HCT116 (cell line): ENCODE measurements around the gene PTS. TPM values are rescaled to one million over a fixed set of nuclear protein-coding genes. Genes with fewer than 3 reads are reported as not detected.

Experiments used
- ATAC-seq: fragments of 200-7000 bp; cut with Tn5 transposase; 2 replicates; pipeline ENCODE4 v1.9.1; 2020; ENCODE audit warnings: mild to moderate bottlenecking, moderate library complexity
- BruUV-seq: library from RNA; stranded (reverse); fragments of 400-500 nt; replicated peaks from 2 replicates; lab custom pipeline; 2021; lab: Mats Ljungman, UMichigan
- CTCF ChIA-PET: fragments of 300-600 bp; sonication (Branson Sonifier 250); formaldehyde crosslinking; loops from one replicate; lab custom pipeline; 2021; ENCODE audit warnings: antibody characterized with exemption; lab: Charles Lee
- POLR2A ChIA-PET: fragments of 300-600, 350-600 bp; sonication (Branson Sonifier 250); formaldehyde crosslinking; loops from one replicate; lab custom pipeline; 2021; ENCODE audit warnings: antibody characterized with exemption; lab: Charles Lee
- RAD21 ChIA-PET, 2 experiments: fragments of 300-600 bp; sonication (Branson Sonifier 250); formaldehyde crosslinking; loops; one replicate each; lab custom pipeline; 2023; ENCODE audit warnings: low total read pairs in 2 of 2; ENCODE audit not compliant: uncharacterized antibody in 2 of 2, unreplicated experiment in 2 of 2, low non-redundant PET in 1 of 2; lab: Charles Lee
- DNase-seq: peaks from one replicate; pipeline ENCODE4 v3.0.0-alpha.2; 2010; ENCODE audit warnings: low read depth, low spot score
- H2AFZ ChIP-seq: fragments of 200-600 bp; shearing (Covaris generic), sonication (generic); 2 replicates; pipeline ENCODE4 v1.6.1; 2017; ENCODE audit warnings: low read depth, mixed run types, mixed read lengths, antibody characterized with exemption, low read length; ENCODE audit not compliant: poor library complexity, severe bottlenecking
- H3K27ac ChIP-seq: 2 replicates; pipeline ENCODE4 v1.5.1; 2012; ENCODE audit warnings: low read depth, low read length
- H3K27me3 ChIP-seq: fragments of 200-600 bp; sonication (generic); 2 replicates; pipeline ENCODE4 v1.6.1; 2016; ENCODE audit warnings: mixed run types, low read length, mixed read lengths; ENCODE audit not compliant: insufficient read depth
- H3K36me3 ChIP-seq, 2 experiments: fragments of 200-500 bp in 1 of 2; fragments of 200-600 bp in 1 of 2; sonication (Bioruptor generic) in 1 of 2; sonication (generic) in 1 of 2; 2 replicates each; pipeline versions ENCODE4 v1.5.1 to v1.6.1; 2014 to 2016; ENCODE audit warnings: low read length in 2 of 2, inconsistent platforms in 1 of 2, mixed read lengths in 1 of 2, mixed run types in 1 of 2; ENCODE audit not compliant: insufficient read depth in 2 of 2, control insufficient read depth in 1 of 2
- H3K4me1 ChIP-seq, 2 experiments: fragments of 200-600 bp in 1 of 2; sonication (generic) in 1 of 2; 2 replicates each; pipeline versions ENCODE4 v1.5.1 to v1.6.1; 2012 to 2017; ENCODE audit warnings: low read length in 2 of 2, inconsistent platforms in 1 of 2, mild to moderate bottlenecking in 1 of 2, mixed read lengths in 1 of 2, mixed run types in 1 of 2, moderate library complexity in 1 of 2; ENCODE audit not compliant: insufficient read depth in 2 of 2, control insufficient read depth in 1 of 2
- H3K4me2 ChIP-seq: fragments of 200-600 bp; sonication (generic); 2 replicates; pipeline ENCODE4 v1.6.1; 2017; ENCODE audit warnings: mixed run types, low read length, mixed read lengths
- H3K4me3 ChIP-seq, 2 experiments: fragments of 200-600 bp in 1 of 2; sonication (generic) in 1 of 2; replicated peaks in 1 of 2; 2 replicates each; pipeline ENCODE4 v1.5.1; 2011 to 2016; ENCODE audit warnings: low read length in 2 of 2, control low read depth in 1 of 2, low read depth in 1 of 2, mild to moderate bottlenecking in 1 of 2, mixed read lengths in 1 of 2, mixed run types in 1 of 2
- H3K79me2 ChIP-seq: fragments of 200-600 bp; sonication (generic); 2 replicates; pipeline ENCODE4 v1.6.1; 2017; ENCODE audit warnings: mild to moderate bottlenecking, mixed run types, low read length, moderate library complexity, mixed read lengths; ENCODE audit not compliant: insufficient read depth
- H3K9ac ChIP-seq: fragments of 200-600 bp; sonication (generic); 2 replicates; pipeline ENCODE4 v1.6.1; 2016; ENCODE audit warnings: low read length, mixed read lengths
- H3K9me2 ChIP-seq: fragments of 200-600 bp; sonication (generic), shearing (Covaris generic); 2 replicates; pipeline ENCODE4 v1.6.1; 2017; ENCODE audit warnings: mixed run types, mild to moderate bottlenecking, moderate library complexity; ENCODE audit not compliant: insufficient read depth
- H3K9me3 ChIP-seq, 2 experiments: fragments of 200-500 bp in 1 of 2; fragments of 200-600 bp in 1 of 2; sonication (Bioruptor generic) in 1 of 2; sonication (generic) in 1 of 2; 2 replicates each; pipeline ENCODE4 v1.6.1; 2014 to 2017; ENCODE audit warnings: low read length in 2 of 2, mixed read lengths in 2 of 2, inconsistent platforms in 1 of 2, low read depth in 1 of 2, mild to moderate bottlenecking in 1 of 2, mixed run types in 1 of 2, moderate library complexity in 1 of 2; ENCODE audit not compliant: control insufficient read depth in 1 of 2, insufficient read depth in 1 of 2
- H4K20me1 ChIP-seq: fragments of 200-600 bp; sonication (generic), shearing (Covaris generic); 2 replicates; pipeline ENCODE4 v1.6.1; 2017; ENCODE audit warnings: mixed run types, mild to moderate bottlenecking, moderate library complexity; ENCODE audit not compliant: insufficient read depth
- ATF3 ChIP-seq: IDR thresholded peaks from 2 replicates; pipeline ENCODE4 v1.6.1; 2012
- CBX3 ChIP-seq: IDR thresholded peaks from 2 replicates; pipeline ENCODE4 v1.6.1; 2012; ENCODE audit warnings: low read depth
- CTCF ChIP-seq, 3 experiments: fragments of 200-600 bp in 1 of 3; sonication (generic) in 1 of 3; IDR thresholded peaks in 2 of 3; conservative IDR thresholded peaks in 1 of 3; 2 replicates each; pipeline ENCODE4 v1.5.1; 2012 to 2017; ENCODE audit warnings: low read depth in 2 of 3, low read length in 2 of 3, antibody characterized with exemption in 1 of 3, borderline replicate concordance in 1 of 3, control low read depth in 1 of 3, mild to moderate bottlenecking in 1 of 3, mixed read lengths in 1 of 3, mixed run types in 1 of 3, moderate library complexity in 1 of 3; ENCODE audit not compliant: insufficient read depth in 1 of 3
- EGR1 ChIP-seq: IDR thresholded peaks from 2 replicates; pipeline ENCODE4 v1.6.1; 2012; ENCODE audit warnings: low read depth
- EZH2 ChIP-seq: fragments of 200-600 bp; sonication (generic); IDR thresholded peaks from 2 replicates; pipeline ENCODE4 v1.6.1; 2017; ENCODE audit warnings: antibody characterized with exemption, mixed run types
- FOSL1 ChIP-seq: IDR thresholded peaks from 2 replicates; pipeline ENCODE4 v1.6.1; 2012; ENCODE audit warnings: low read depth
- JUND ChIP-seq: IDR thresholded peaks from 2 replicates; pipeline ENCODE4 v1.6.1; 2012
- POLR2A ChIP-seq: IDR thresholded peaks from 2 replicates; pipeline ENCODE4 v1.7.0; 2011; ENCODE audit warnings: borderline replicate concordance; ENCODE audit not compliant: insufficient read depth, insufficient read length; ENCODE audit errors: extremely low read depth
- REST ChIP-seq: IDR thresholded peaks from 2 replicates; pipeline ENCODE4 v1.6.1; 2012; ENCODE audit warnings: low read depth
- SRF ChIP-seq: IDR thresholded peaks from 2 replicates; pipeline ENCODE4 v1.6.1; 2012; ENCODE audit warnings: low read depth
- YY1 ChIP-seq: IDR thresholded peaks from 2 replicates; pipeline ENCODE4 v1.6.1; 2011; ENCODE audit warnings: low read length, low read depth, moderate library complexity, mild to moderate bottlenecking; ENCODE audit not compliant: insufficient replicate concordance; ENCODE audit errors: extremely low read depth
- ZFX ChIP-seq: fragments of 450-650 bp; IDR thresholded peaks from 2 replicates; pipeline ENCODE4 v1.6.1; 2017
- intact Hi-C: fragments of 100-400 bp; cut with micrococcal nuclease; formaldehyde crosslinking; loops from 2 replicates; pipeline ENCODE4 v1.10.0; 2022
- total RNA-seq: library from RNA; stranded (reverse); gene quantifications from one replicate; pipeline ENCODE4 v1.2.1, GENCODE V29; 2021; ENCODE audit not compliant: unreplicated experiment
- TF ChIP-seq, protein P1 (sequence below): IDR thresholded peaks from 2 replicates; pipeline ENCODE4 v1.6.1; 2012

Gene PTS
- total RNA-seq, 1 experiment from 2014 or later, result 45.7 TPM

- Histone ChIP-seq H3K9me3 (no peaks in the 10 kb centered on the region), H2AFZ (no peak overlapping the region), H4K20me1 (no peaks in the 10 kb centered on the region), H3K27ac (0 out of 2 replicates have a peak overlapping the region, but pooled peaks have one; percentile 86), H3K36me3 (peaks cover 0 to 6% of the 10 kb centered on the region in 2 experiments; a peak in 2 of 4 replicates), H3K4me3 (peak overlapping the region; percentile 71 to 85), H3K27me3 (no peaks in the 10 kb centered on the region), H3K9ac (peak overlapping the region; percentile 86), H3K79me2 (peaks cover 48% of the 10 kb centered on the region), H3K4me2 (peak overlapping the region; percentile 83), H3K4me1 (peaks cover 4 to 9% of the 10 kb centered on the region in 2 experiments), H3K9me2 (no peaks in the 10 kb centered on the region)
- POLR2A ChIA-PET, result no interaction called here
- no TSS peak for BruUV-seq
- RAD21 ChIA-PET, result no interaction called here
- intact Hi-C loops, result no loop called here
- TF ChIP-seq, protein P1, sequence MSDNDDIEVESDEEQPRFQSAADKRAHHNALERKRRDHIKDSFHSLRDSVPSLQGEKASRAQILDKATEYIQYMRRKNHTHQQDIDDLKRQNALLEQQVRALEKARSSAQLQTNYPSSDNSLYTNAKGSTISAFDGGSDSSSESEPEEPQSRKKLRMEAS, result no peak
- TF ChIP-seq CTCF (IDR thresholded peaks at IDR 0.05 in 2 of 3, conservative IDR thresholded peaks at IDR 0.05 in 1 of 3; ENCODE audit: borderline replicate concordance in 1 of 3, insufficient read depth in 1 of 3, low read depth in 2 of 3, low read length in 2 of 3) (no peak), EZH2 (no peak), FOSL1 (no peak), SRF (no peak), ZFX (no peak), EGR1 (no peak), JUND (no peak), POLR2A (no peak), YY1 (no peak), CBX3 (no peak), ATF3 (no peak), REST (no peak)
- CTCF ChIA-PET, result no interaction called here
- ATAC-seq (no peak), DNase-seq (no peak)
Observed at GRCh38 chr11:112227471-112227870, 1.2 kb downstream of the PTS start.
